GM18511 (cell line): ENCODE results near the gene CYB561D1.
A peak's percentile ranks its signal among the peaks of the same experiment; 100 is the strongest.

Source experiments
- ATAC-seq: cut with Tn5 transposase; IDR thresholded peaks from one replicate; pipeline ENCODE4 v1.9.1; 2021; ENCODE audit warnings: mild to moderate bottlenecking, moderate library complexity; ENCODE audit not compliant: unreplicated experiment

Gene CYB561D1

DNA sequence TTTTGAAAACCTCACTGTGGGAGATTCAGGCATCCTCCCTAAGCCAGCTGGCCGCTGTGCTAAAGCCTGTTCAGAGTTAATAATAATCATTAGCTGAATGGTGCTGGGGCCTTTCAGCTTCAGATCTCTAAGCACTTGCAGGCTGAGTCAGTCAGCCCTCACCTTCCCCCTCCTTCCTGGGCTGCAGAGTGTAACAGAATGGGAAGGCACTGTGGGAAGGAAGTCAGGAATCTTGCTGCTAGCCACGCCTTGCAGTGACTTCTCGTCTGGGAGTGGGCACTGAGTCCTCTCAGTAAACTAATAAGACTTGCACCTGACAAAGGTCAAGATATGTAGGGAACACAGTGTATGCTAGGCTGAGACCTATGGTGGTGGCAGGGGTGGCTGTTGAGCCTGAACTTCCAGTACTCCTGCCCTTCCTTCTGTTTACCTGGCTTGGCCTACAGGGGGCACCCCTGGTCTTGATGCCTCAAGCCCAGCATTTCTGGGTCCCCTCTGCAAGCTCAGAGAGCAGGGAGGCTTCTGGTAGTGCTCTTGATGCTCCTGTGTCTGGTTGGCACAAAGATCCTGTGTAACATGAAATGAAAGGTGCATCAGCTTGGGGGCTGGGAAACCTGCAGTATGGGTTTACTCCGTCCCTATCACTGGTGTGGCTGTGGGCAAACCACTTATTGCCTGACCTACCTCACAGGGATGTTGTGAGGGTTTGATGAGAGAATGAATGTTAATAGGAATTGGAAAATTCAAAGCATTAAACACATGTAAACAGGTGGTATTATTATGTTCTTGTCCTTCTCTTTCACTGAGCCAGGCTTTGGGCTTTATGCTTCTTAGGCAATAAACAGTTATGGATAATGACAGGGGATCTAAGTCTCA is 6.0 kb downstream of the CYB561D1 start:
- no peak for ATAC-seq

DNA sequence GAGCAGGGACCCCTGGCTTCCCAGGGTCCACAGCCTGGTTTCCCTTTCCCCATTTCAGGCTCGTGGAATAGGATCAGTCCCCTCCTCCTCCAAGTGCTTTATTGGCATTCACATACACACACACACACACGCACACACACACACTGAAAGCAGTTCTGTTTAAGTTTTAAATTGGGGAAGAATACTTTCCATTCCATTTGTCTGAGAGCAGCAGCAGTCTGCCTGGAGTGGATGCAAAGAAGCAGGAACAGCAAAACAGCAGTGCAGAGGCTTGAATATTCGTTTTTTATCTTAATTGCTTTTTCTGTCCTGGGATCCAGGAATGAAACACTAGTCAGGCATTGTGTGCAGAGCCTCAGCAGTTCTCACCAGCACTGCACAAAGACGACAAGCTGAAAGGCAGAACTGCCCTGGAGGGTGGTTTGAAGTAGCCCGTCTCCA is 7.1 kb downstream of the CYB561D1 start:
- no peak for ATAC-seq

- ATAC-seq: no peak
Measured at GRCh38 chr1:109501644-109502363, 7.9 kb downstream of the CYB561D1 start.

GRCh38 chr1:109502364-109502851 is 8.5 kb downstream of the CYB561D1 start:
- no peak for ATAC-seq

GRCh38 chr1:109503935-109504334 is 10.0 kb downstream of the CYB561D1 start:
- no peak for ATAC-seq

- ATAC-seq: no peak
Measured at GRCh38 chr1:109504974-109505373, 11.1 kb downstream of the CYB561D1 start.

DNA sequence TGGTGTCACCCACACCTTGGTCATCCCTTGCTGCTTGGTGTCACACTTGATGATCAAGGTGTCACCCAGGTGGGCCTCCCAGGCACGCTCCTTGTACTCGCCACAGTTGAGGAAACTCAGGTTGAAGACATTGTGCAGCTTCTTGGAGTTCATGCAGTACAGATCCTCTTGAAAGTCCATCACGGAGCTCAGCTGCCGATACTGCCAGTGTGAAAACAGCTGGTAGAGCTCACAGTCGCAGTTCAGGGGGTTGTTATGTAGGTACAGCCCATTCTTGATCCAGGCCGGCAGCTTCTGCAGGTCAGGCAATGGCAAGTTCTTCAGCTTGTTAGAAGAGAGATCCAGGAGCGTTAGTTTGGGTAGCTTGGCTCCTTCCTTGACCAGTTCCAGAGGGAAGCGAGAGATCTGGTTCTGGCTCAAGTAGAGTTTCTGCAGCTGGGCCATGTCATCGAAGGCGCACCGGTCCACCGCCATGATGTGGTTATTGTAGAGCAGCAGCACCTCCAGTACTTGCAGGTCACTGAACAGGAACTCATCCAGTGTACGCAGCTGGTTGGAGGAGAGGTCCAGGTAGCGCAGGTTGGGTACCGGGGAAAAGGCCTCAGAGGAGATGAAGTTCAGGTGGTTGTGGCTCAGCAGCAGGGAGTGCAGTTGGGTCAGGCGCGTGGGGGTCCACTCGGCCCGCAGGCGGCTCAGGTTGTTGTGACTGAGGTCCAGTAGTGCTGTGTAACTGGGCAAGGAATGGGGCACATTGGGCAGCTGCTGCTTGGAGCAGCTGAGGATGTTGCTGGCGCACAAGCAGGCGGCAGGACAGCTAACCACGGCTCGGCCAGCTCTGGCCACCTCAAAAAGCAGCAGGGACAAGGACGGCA is 14.3 kb downstream of the CYB561D1 start:
- no peak for ATAC-seq

GRCh38 chr1:109508873-109509175 is 14.9 kb downstream of the CYB561D1 start:
- ATAC-seq: no peak

DNA sequence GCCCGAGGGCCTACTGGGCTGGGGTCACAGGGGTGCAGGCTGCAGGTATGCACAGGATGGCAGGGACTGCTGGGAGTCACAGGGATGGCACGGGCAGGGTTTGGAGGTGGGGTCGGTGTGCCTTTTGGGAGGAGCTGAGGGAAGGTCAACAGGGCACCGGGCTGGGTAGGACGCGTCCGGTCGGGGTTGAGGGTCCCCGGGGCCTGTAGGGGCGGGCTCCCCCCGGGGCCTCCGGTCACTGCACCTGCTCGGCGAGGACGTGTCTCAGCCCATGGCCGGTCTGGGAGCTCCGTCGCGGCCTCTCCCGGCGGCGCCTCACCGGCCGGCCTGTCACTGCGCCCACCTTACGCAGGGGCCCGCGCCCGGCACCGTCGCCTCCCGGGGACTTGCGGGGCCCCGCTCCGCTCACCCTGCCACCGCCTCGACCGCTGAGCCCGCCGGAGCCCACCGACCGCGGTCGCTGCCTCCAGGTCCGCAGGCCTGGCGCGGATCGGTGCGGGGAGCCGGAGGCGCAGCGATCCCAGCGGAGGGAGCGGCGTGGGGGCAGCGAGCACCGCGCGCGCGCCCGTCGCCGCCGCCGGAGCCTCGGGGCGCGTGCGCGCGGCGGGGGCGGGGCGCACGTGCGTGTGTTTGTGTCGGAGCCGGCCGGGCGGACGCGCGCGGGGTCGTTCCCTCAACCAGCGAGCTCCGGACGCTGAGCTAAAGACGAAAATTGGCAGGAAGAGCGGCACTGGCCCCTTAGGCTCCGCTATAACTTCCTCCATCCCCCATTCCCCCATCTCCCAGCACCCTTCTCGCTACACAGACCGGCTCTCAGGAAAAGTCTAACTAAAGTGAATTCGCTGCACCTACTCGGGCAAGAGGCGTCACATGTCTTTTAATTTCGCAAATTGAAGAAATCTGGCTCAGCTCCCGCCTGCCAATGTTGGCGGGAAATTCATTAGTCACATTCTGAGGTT is 15.6 kb downstream of the CYB561D1 start, which contains the start of gene AMIGO1:
Gene AMIGO1 (minus strand): TSS at position 552 of the 959 bp plus-strand sequence. CDS start 815 bp downstream, outside the sequence.
- ATAC-seq: peak; percentile 67

GRCh38 chr1:109513110-109513710 is 19.3 kb downstream of the CYB561D1 start:
- ATAC-seq: no peak

DNA sequence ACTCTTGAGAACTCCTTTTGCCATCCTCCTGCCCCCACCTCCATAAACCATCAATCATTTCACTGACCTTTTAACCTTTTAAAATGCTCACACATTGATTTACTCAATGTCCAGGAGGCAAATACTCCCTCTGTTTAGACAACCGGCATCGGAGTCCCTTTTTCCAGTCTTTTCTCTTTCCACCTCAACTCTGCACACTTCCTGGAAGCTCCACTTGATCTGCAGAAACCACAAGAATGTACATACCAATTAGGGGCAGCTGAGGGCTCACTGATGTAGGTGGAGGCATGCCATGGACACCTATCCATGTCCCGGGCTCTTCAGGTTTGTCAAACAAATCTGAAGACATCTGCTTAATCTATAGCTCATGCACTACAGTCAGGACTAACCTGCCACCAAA is 21.0 kb downstream of the CYB561D1 start:
- ATAC-seq: no peak

GRCh38 chr1:109516872-109517271 is 23.0 kb downstream of the CYB561D1 start:
- no peak for ATAC-seq

- no peak for ATAC-seq
Measured at GRCh38 chr1:109517337-109517736, 23.4 kb downstream of the CYB561D1 start.

DNA sequence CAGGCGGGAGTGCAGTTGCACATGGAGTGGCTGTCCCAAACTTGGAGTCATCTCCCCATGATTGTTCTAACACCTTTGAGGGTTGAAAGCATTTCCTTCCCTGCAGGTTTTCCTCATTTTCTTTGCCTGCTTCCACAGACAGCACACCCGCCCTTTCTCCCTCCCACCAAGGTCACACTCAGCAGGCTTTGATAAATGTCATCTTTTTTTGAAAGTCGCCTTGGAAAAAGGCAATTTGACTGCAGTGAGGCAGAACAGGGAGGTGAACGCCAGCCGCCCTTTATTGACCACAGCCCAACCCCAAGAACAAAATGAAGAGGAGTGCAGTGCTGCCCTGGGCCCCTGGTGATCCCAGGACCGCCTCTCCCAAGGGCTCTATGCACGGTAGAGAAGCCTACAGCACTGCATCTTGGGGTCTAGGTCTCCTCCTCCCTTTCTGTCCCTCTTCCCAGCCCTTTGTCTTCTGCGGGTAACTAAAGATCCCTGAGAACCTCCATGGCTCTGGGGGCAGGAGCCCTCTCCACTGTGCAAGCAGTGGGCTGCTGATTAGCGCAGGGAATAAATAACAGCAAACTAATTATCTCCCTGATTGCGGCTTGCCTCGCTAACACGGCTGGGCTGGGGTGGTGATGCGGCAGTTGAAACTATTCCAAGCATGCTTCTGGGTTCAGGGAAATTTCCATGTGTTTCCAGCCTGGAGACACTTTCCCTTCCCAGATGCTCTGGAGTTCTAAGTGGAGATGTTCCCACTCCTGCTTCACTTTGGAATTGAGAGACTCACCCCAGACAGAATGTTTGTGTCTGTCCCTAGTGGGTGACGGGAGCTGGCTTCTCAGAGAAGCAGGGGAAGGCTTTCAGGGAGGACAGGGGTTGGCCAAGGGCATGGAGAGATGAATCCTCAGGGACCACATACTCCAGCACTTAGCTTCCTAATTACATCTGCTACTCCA is 27.4 kb downstream of the CYB561D1 start:
- ATAC-seq: no peak

GRCh38 chr1:109522026-109522425 is 28.1 kb downstream of the CYB561D1 start:
- ATAC-seq: no peak

GRCh38 chr1:109523706-109524105 is 29.8 kb downstream of the CYB561D1 start:
- no peak for ATAC-seq

DNA sequence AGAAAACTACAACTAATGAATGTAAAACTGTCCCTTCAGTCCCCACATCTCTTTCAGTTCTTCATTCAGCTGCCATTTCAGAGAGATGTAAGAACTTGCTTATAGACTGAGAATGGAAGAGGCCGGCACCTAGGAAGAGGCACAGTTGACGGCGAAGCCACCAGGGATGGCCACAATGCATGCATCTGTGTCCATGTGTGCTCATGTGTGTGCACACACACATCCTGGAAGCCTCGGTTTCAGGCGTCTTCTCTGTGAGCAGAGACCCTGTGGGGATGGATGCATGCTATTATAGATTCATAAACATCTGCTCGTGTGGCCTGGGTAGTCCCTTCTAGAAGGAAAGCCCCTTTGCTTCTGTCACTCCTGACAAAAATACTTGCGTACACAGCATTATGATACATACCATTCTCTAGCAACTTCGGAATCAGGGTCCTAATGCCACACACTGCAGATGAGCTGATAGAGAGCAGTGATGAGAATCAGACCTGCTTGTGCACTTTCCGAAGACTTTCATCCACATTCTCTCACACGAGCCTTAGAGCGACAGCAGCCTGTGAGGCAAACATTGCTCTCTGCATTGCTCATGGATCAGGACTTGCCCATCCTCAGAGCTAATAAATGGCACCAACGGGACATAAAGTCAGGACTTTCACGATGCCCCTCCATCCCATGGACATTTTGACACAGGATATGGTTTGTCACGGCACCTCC is 33.4 kb downstream of the CYB561D1 start:
- ATAC-seq: peak; percentile 69
